Measurements from ENCODE around the gene TNFSF13B. TPM values are rescaled to one million over a fixed set of nuclear protein-coding genes. Genes with fewer than 3 reads are reported as not detected.

Gene TNFSF13B
- total and polyA plus RNA-seq, 10 of the 15 experiments (the other 5 are each of a cell fraction or from before 2014, with no cell fraction given): 11.0 to 64.2 (median 17.0) TPM

GRCh38 chr13:108350579-108350978 is 81.1 kb downstream of the TNFSF13B start:
- POLR2A ChIA-PET: no interaction called here
- Histone ChIP-seq H4K20me1 (ENCODE audit: control insufficient read depth, insufficient read depth) (no peaks in the 10 kb centered on the region), H3K27ac (ENCODE audit: control insufficient read depth, insufficient read depth) (no peak overlapping the region), H2AFZ (ENCODE audit: control insufficient read depth, low read depth, low read length) (no peak overlapping the region), H3K27me3 (replicated peaks in 1 of 2; ENCODE audit: control insufficient read depth in 2 of 2, insufficient read depth in 2 of 2, low read length in 1 of 2) (no peaks in the 10 kb centered on the region), H3K4me2 (ENCODE audit: control insufficient read depth, insufficient read depth) (no peak overlapping the region), H3K9me3 (replicated peaks; ENCODE audit: control insufficient read depth, insufficient read depth, low read length) (no peaks in the 10 kb centered on the region), H3K4me3 (no peak overlapping the region), H3K79me2 (ENCODE audit: control insufficient read depth, insufficient read depth, low read length) (no peaks in the 10 kb centered on the region), H3K9ac (ENCODE audit: control insufficient read depth, insufficient read depth, low read length) (no peak overlapping the region), H3K36me3 (ENCODE audit: control insufficient read depth in 2 of 2, insufficient read depth in 2 of 2, low read length in 1 of 2) (no peaks in the 10 kb centered on the region), H3K4me1 (ENCODE audit: control insufficient read depth, insufficient read depth, low read length) (no peaks in the 10 kb centered on the region)
- no peak for ATAC-seq
- SMC1A ChIA-PET (ENCODE audit: uncharacterized antibody, unreplicated experiment): interaction anchor here (0.9 to 1.4 kb wide), 4 partner anchors 8 to 544 kb away, joined by 3 read pairs; no protein-coding TSS in a partner anchor
- no peak for FAIRE-seq
- BruUV-seq (replicated peaks): no TSS peak
- RAD21 ChIA-PET (ENCODE audit: unreplicated experiment): interaction anchor here (0.6 to 1.2 kb wide), 3 partner anchors 25 to 258 kb away, joined by 3 to 5 read pairs (median 4); no protein-coding TSS in a partner anchor
- whole genome bisulfite sequencing (ENCODE audit: insufficient coverage, insufficient replicate concordance, low lambda C conversion rate, missing lambda C conversion rate): 43% methylated on average over 9 of the region's 9 CpGs
- TF ChIP-seq RELA (IDR thresholded peaks at IDR 0.05; ENCODE audit: borderline replicate concordance, partially characterized antibody) (no peak), CEBPZ (IDR thresholded peaks at IDR 0.05; ENCODE audit: low read depth, low read length) (no peak), PKNOX1 (IDR thresholded peaks at IDR 0.05) (no peak), YBX1 (IDR thresholded peaks at IDR 0.05) (no peak), SUZ12 (IDR thresholded peaks at IDR 0.05; ENCODE audit: unreplicated experiment) (no peak), SMAD5 (IDR thresholded peaks at IDR 0.05; ENCODE audit: low read depth) (no peak), E2F4 (IDR thresholded peaks at IDR 0.05; ENCODE audit: low read depth, low read length) (no peak), SMAD1 (IDR thresholded peaks at IDR 0.05; ENCODE audit: low read depth, partially characterized antibody) (no peak), HDAC6 (IDR thresholded peaks at IDR 0.05; ENCODE audit: unreplicated experiment) (no peak), BACH1 (IDR thresholded peaks at IDR 0.05; ENCODE audit: borderline replicate concordance) (no peak), KAT2A (conservative IDR thresholded peaks at IDR 0.05; ENCODE audit: control insufficient read depth, low read depth, low read length) (no peak), TARDBP (IDR thresholded peaks at IDR 0.05; ENCODE audit: borderline replicate concordance) (no peak), BHLHE40 (IDR thresholded peaks at IDR 0.05; ENCODE audit: borderline replicate concordance in 1 of 2, low read depth in 2 of 2, low read length in 1 of 2) (no peak), SREBF2 (IDR thresholded peaks at IDR 0.05; ENCODE audit: low read length) (no peak), IKZF1 (conservative IDR thresholded peaks at IDR 0.05) (no peak)
- in situ Hi-C loops (cut with MboI): no loop called here
- no peak for DNase-seq (ENCODE audit: low read depth, low spot score)
- CTCF ChIA-PET: interaction anchor here (0.5 to 1.7 kb wide), 4 partner anchors 123 to 545 kb away, joined by 3 to 8 read pairs (median 3); no protein-coding TSS in a partner anchor
- intact Hi-C loops (cut with micrococcal nuclease; ENCODE audit: unreplicated experiment): no loop called here

All from GM12878 (cell line).